GM23338 (cell line): ENCODE results near the gene RAB25. TPM values are rescaled to one million over a fixed set of nuclear protein-coding genes. Genes with fewer than 3 reads are reported as not detected.

Experiments used
- ATAC-seq: fragments of 200-7000 bp; cut with Tn5 transposase; 3 replicates; pipeline ENCODE4 v1.9.1; 2020
- DNase-seq: peaks from one replicate; pipeline ENCODE4 v3.0.0-alpha.2; 2015; ENCODE audit warnings: low spot score
- H2AFZ ChIP-seq: fragments of 200-600 bp; sonication (generic); 2 replicates; pipeline ENCODE4 v1.8.0; 2016; ENCODE audit warnings: antibody characterized with exemption, mild to moderate bottlenecking, moderate library complexity
- H3F3A ChIP-seq: fragments of 200-600 bp; sonication (generic); replicated peaks from 2 replicates; pipeline ENCODE4 v1.8.0; 2017; ENCODE audit warnings: antibody characterized with exemption, mixed run types, low read depth
- H3K27ac ChIP-seq: fragments of 200-600 bp; sonication (generic); 2 replicates; pipeline ENCODE4 v1.6.1; 2016; ENCODE audit warnings: low read depth
- H3K27me3 ChIP-seq: fragments of 200-600 bp; sonication (generic); 2 replicates; pipeline ENCODE4 v1.8.0; 2016; ENCODE audit warnings: mild to moderate bottlenecking, mixed run types, moderate library complexity; ENCODE audit not compliant: insufficient read depth
- H3K36me3 ChIP-seq: fragments of 200-600 bp; sonication (generic); 2 replicates; pipeline ENCODE4 v1.8.0; 2016; ENCODE audit warnings: mild to moderate bottlenecking; ENCODE audit not compliant: insufficient read depth
- H3K4me1 ChIP-seq: fragments of 200-600 bp; sonication (generic); 2 replicates; pipeline ENCODE4 v1.8.0; 2016; ENCODE audit warnings: mild to moderate bottlenecking, moderate library complexity; ENCODE audit not compliant: insufficient read depth
- H3K4me2 ChIP-seq: fragments of 200-600 bp; sonication (generic); 2 replicates; pipeline ENCODE4 v1.7.1; 2017; ENCODE audit warnings: mixed run types
- H3K4me3 ChIP-seq: fragments of 200-600 bp; sonication (generic); 2 replicates; pipeline ENCODE4 v1.6.1; 2016; ENCODE audit warnings: mixed run types
- H3K79me2 ChIP-seq: fragments of 200-600 bp; sonication (generic); replicated peaks from 2 replicates; pipeline ENCODE4 v1.8.0; 2017; ENCODE audit warnings: mild to moderate bottlenecking; ENCODE audit not compliant: insufficient read depth
- H3K9me2 ChIP-seq: fragments of 200-600 bp; sonication (generic); 2 replicates; pipeline ENCODE4 v1.8.0; 2017; ENCODE audit not compliant: insufficient read depth
- H4K20me1 ChIP-seq: fragments of 200-600 bp; sonication (generic); replicated peaks from 2 replicates; pipeline ENCODE4 v1.8.0; 2017; ENCODE audit warnings: mild to moderate bottlenecking; ENCODE audit not compliant: insufficient read depth
- H3K27ac Mint-ChIP-seq: 2 replicates; pipeline ENCODE4 v1.8.0; 2020; ENCODE audit warnings: inconsistent platforms, mild to moderate bottlenecking, moderate library complexity, mixed read lengths
- H3K27me3 Mint-ChIP-seq: 3 replicates; pipeline ENCODE4 v1.8.0; 2022; ENCODE audit warnings: low read depth, mild to moderate bottlenecking, moderate library complexity, mixed read lengths, inconsistent platforms; ENCODE audit not compliant: insufficient read depth, poor library complexity
- H3K36me3 Mint-ChIP-seq: 3 replicates; pipeline ENCODE4 v1.8.0; 2021; ENCODE audit warnings: low read depth, mild to moderate bottlenecking, inconsistent platforms, moderate library complexity, mixed read lengths
- H3K4me1 Mint-ChIP-seq: 3 replicates; pipeline ENCODE4 v1.8.0; 2020; ENCODE audit warnings: mild to moderate bottlenecking, inconsistent platforms, mixed read lengths
- H3K4me3 Mint-ChIP-seq: 3 replicates; pipeline ENCODE4 v1.8.0; 2021; ENCODE audit warnings: moderate library complexity, mild to moderate bottlenecking, inconsistent platforms, mixed read lengths
- H3K9me3 Mint-ChIP-seq: 3 replicates; pipeline ENCODE4 v1.8.0; 2020; ENCODE audit warnings: moderate library complexity, mild to moderate bottlenecking, inconsistent platforms, mixed read lengths
- EZH2 ChIP-seq: fragments of 200-600 bp; sonication (generic); IDR thresholded peaks from one replicate; pipeline ENCODE4 v1.8.0; 2017; ENCODE audit warnings: antibody characterized with exemption, mild to moderate bottlenecking, low read depth; ENCODE audit not compliant: unreplicated experiment
- NANOG ChIP-seq: IDR thresholded peaks from 2 replicates; pipeline ENCODE4 v1.6.1; 2016; ENCODE audit warnings: antibody characterized with exemption, borderline replicate concordance
- POLR2AphosphoS5 ChIP-seq: IDR thresholded peaks from 2 replicates; pipeline ENCODE4 v1.6.1; 2016; ENCODE audit warnings: antibody characterized with exemption, low read depth
- ZNF114 ChIP-seq: fragments of 250-450 bp; sonication (Bioruptor Pico); IDR thresholded peaks from 2 replicates; pipeline ENCODE4 v1.5.0; 2020; ENCODE audit warnings: mild to moderate bottlenecking, moderate library complexity
- polyA plus RNA-seq: library from polyadenylated mRNA; unstranded; fragments of >200 nt; fragmentation: Nextera tagmentation; extraction: Ambion mirVana; gene quantifications from 2 replicates; pipeline ENCODE4 v1.2.1, GENCODE V29; 2016
- total RNA-seq: library from RNA; depleted of rRNA; stranded (reverse); fragments of >200 nt; shearing (Covaris generic); gene quantifications from 2 replicates; pipeline ENCODE4 v1.2.3, GENCODE V29; 2014
- TF ChIP-seq, protein P1 (sequence below), 2 experiments: fragments of 200-600 bp in 1 of 2; sonication (generic) in 1 of 2; conservative IDR thresholded peaks; 2 replicates each; pipeline versions ENCODE4 v1.5.1 to v1.6.1; 2016 to 2017; ENCODE audit warnings: antibody characterized with exemption in 2 of 2, low read depth in 2 of 2, mild to moderate bottlenecking in 2 of 2, moderate library complexity in 1 of 2
- TF ChIP-seq, protein P2 (sequence below): fragments of 250-450 bp; sonication (Bioruptor Pico); IDR thresholded peaks from 2 replicates; pipeline ENCODE4 v1.5.0; 2020; ENCODE audit warnings: mild to moderate bottlenecking, moderate library complexity

The RAB25 gene
- total and polyA plus RNA-seq, 2 experiments from 2014 or later: 30.0 to 42.7 TPM

GRCh38 chr1:156108057-156108456, 47.1 kb downstream of the RAB25 start:
- no peaks in the 10 kb centered on the region for H3K36me3 Mint-ChIP-seq
- no peak overlapping the region for H3K4me3 ChIP-seq
- no peaks in the 10 kb centered on the region for H3K79me2 ChIP-seq
- no peak overlapping the region for H2AFZ ChIP-seq
- no peaks in the 10 kb centered on the region for H3K9me2 ChIP-seq
- H3K9me3 Mint-ChIP-seq: no peaks in the 10 kb centered on the region; the same call in 2 of the 3 replicates
- no peak overlapping the region for H3K4me2 ChIP-seq
- DNase-seq (no peak), ATAC-seq (no peak)
- H4K20me1 ChIP-seq: peaks cover 5% of the 10 kb centered on the region; the same call in 1 of the 2 replicates
- no peak overlapping the region for H3K27ac Mint-ChIP-seq
- H3K36me3 ChIP-seq: no peaks in the 10 kb centered on the region
- peaks cover 34% of the 10 kb centered on the region for H3F3A ChIP-seq
- peaks cover 47% of the 10 kb centered on the region for H3K4me1 Mint-ChIP-seq
- no peaks in the 10 kb centered on the region for H3K27me3 ChIP-seq
- H3K27ac ChIP-seq: no peak overlapping the region
- peaks cover 40% of the 10 kb centered on the region for H3K27me3 Mint-ChIP-seq
- no peak for TF ChIP-seq EZH2
- TF ChIP-seq NANOG: no peak
- no peak for TF ChIP-seq ZNF114
- TF ChIP-seq, protein P1, sequence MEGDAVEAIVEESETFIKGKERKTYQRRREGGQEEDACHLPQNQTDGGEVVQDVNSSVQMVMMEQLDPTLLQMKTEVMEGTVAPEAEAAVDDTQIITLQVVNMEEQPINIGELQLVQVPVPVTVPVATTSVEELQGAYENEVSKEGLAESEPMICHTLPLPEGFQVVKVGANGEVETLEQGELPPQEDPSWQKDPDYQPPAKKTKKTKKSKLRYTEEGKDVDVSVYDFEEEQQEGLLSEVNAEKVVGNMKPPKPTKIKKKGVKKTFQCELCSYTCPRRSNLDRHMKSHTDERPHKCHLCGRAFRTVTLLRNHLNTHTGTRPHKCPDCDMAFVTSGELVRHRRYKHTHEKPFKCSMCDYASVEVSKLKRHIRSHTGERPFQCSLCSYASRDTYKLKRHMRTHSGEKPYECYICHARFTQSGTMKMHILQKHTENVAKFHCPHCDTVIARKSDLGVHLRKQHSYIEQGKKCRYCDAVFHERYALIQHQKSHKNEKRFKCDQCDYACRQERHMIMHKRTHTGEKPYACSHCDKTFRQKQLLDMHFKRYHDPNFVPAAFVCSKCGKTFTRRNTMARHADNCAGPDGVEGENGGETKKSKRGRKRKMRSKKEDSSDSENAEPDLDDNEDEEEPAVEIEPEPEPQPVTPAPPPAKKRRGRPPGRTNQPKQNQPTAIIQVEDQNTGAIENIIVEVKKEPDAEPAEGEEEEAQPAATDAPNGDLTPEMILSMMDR (conservative IDR thresholded peaks at IDR 0.05; ENCODE audit: low read depth in 2 of 2): no peak
- TF ChIP-seq, protein P2, sequence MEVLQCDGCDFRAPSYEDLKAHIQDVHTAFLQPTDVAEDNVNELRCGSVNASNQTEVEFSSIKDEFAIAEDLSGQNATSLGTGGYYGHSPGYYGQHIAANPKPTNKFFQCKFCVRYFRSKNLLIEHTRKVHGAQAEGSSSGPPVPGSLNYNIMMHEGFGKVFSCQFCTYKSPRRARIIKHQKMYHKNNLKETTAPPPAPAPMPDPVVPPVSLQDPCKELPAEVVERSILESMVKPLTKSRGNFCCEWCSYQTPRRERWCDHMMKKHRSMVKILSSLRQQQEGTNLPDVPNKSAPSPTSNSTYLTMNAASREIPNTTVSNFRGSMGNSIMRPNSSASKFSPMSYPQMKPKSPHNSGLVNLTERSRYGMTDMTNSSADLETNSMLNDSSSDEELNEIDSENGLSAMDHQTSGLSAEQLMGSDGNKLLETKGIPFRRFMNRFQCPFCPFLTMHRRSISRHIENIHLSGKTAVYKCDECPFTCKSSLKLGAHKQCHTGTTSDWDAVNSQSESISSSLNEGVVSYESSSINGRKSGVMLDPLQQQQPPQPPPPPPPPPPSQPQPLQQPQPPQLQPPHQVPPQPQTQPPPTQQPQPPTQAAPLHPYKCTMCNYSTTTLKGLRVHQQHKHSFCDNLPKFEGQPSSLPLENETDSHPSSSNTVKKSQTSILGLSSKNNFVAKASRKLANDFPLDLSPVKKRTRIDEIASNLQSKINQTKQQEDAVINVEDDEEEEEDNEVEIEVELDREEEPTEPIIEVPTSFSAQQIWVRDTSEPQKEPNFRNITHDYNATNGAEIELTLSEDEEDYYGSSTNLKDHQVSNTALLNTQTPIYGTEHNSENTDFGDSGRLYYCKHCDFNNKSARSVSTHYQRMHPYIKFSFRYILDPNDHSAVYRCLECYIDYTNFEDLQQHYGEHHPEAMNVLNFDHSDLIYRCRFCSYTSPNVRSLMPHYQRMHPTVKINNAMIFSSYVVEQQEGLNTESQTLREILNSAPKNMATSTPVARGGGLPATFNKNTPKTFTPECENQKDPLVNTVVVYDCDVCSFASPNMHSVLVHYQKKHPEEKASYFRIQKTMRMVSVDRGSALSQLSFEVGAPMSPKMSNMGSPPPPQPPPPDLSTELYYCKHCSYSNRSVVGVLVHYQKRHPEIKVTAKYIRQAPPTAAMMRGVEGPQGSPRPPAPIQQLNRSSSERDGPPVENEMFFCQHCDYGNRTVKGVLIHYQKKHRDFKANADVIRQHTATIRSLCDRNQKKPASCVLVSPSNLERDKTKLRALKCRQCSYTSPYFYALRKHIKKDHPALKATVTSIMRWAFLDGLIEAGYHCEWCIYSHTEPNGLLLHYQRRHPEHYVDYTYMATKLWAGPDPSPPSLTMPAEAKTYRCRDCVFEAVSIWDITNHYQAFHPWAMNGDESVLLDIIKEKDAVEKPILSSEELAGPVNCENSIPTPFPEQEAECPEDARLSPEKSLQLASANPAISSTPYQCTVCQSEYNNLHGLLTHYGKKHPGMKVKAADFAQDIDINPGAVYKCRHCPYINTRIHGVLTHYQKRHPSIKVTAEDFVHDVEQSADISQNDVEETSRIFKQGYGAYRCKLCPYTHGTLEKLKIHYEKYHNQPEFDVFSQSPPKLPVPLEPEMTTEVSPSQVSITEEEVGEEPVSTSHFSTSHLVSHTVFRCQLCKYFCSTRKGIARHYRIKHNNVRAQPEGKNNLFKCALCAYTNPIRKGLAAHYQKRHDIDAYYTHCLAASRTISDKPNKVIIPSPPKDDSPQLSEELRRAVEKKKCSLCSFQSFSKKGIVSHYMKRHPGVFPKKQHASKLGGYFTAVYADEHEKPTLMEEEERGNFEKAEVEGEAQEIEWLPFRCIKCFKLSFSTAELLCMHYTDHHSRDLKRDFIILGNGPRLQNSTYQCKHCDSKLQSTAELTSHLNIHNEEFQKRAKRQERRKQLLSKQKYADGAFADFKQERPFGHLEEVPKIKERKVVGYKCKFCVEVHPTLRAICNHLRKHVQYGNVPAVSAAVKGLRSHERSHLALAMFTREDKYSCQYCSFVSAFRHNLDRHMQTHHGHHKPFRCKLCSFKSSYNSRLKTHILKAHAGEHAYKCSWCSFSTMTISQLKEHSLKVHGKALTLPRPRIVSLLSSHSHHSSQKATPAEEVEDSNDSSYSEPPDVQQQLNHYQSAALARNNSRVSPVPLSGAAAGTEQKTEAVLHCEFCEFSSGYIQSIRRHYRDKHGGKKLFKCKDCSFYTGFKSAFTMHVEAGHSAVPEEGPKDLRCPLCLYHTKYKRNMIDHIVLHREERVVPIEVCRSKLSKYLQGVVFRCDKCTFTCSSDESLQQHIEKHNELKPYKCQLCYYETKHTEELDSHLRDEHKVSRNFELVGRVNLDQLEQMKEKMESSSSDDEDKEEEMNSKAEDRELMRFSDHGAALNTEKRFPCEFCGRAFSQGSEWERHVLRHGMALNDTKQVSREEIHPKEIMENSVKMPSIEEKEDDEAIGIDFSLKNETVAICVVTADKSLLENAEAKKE: no peak
- TF ChIP-seq POLR2AphosphoS5: no peak
- no peak overlapping the region for H3K4me3 Mint-ChIP-seq
- peaks cover 36% of the 10 kb centered on the region for H3K4me1 ChIP-seq
